Dendritic cell treated with granulocyte-macrophage colony-stimulating factor and Interleukin-4, amounts not matched to agents 40 ng/mL and 50 ng/mL, for 4 days (primary cell): ENCODE data around the gene TMEM185B.

ENCODE experiments used
- H3K27ac Mint-ChIP-seq: one replicate; pipeline ENCODE4 v1.8.0; 2022; ENCODE audit warnings: mild to moderate bottlenecking, mixed read lengths
- H3K27me3 Mint-ChIP-seq: one replicate; pipeline ENCODE4 v1.8.0; 2022; ENCODE audit warnings: mild to moderate bottlenecking, mixed read lengths
- H3K36me3 Mint-ChIP-seq: one replicate; pipeline ENCODE4 v1.8.0; 2022; ENCODE audit warnings: low read depth, mixed read lengths
- H3K4me1 Mint-ChIP-seq: one replicate; pipeline ENCODE4 v1.8.0; 2022; ENCODE audit warnings: low read depth, mixed read lengths
- H3K4me3 Mint-ChIP-seq: one replicate; pipeline ENCODE4 v1.8.0; 2022; ENCODE audit warnings: mild to moderate bottlenecking, moderate library complexity, mixed read lengths
- H3K9me3 Mint-ChIP-seq: one replicate; pipeline ENCODE4 v1.8.0; 2022; ENCODE audit warnings: mixed read lengths
- intact Hi-C: fragments of 100-400 bp; cut with micrococcal nuclease; formaldehyde crosslinking; loops from one replicate; pipeline ENCODE4 v1.15.0; 2022

Gene TMEM185B

GRCh38 chr2:120256651-120257000 lies 33.4 kb upstream of the TMEM185B start:
- Mint-ChIP-seq H3K27ac (peak overlapping the region; percentile 30), H3K9me3 (peaks cover 17% of the 10 kb centered on the region), H3K36me3 (peaks cover 65% of the 10 kb centered on the region), H3K4me1 (peaks cover 62% of the 10 kb centered on the region), H3K4me3 (no peak overlapping the region), H3K27me3 (no peaks in the 10 kb centered on the region)
- intact Hi-C loops = no loop called here

- H3K9me3 Mint-ChIP-seq = peaks cover 17% of the 10 kb centered on the region
- peaks cover 64% of the 10 kb centered on the region for H3K4me1 Mint-ChIP-seq
- intact Hi-C loops = no loop called here
- no peak overlapping the region for H3K4me3 Mint-ChIP-seq
- H3K36me3 Mint-ChIP-seq = peaks cover 65% of the 10 kb centered on the region
- peak overlapping the region; percentile 30 for H3K27ac Mint-ChIP-seq
- H3K27me3 Mint-ChIP-seq = no peaks in the 10 kb centered on the region
Measured at GRCh38 chr2:120255986-120256650, 32.9 kb upstream of the TMEM185B start.

- Mint-ChIP-seq H3K4me1 (peaks cover 64% of the 10 kb centered on the region), H3K27me3 (peaks cover under 1% of the 10 kb centered on the region), H3K36me3 (peaks cover 57% of the 10 kb centered on the region), H3K4me3 (peak overlapping the region; percentile 42), H3K9me3 (peaks cover 17% of the 10 kb centered on the region), H3K27ac (no peak overlapping the region)
- intact Hi-C loops = no loop called here
Measured at GRCh38 chr2:120255071-120255470, 31.9 kb upstream of the TMEM185B start.

GRCh38 chr2:120254178-120254577 lies 31.0 kb upstream of the TMEM185B start:
- peaks cover 17% of the 10 kb centered on the region for H3K9me3 Mint-ChIP-seq
- peak overlapping the region; percentile 100 for H3K4me3 Mint-ChIP-seq
- H3K4me1 Mint-ChIP-seq = peaks cover 64% of the 10 kb centered on the region
- intact Hi-C loops = loop anchor here (5.0 kb wide), 1 partner anchor 33 kb away; no protein-coding TSS in a partner anchor
- H3K27me3 Mint-ChIP-seq = peaks cover 6% of the 10 kb centered on the region
- H3K36me3 Mint-ChIP-seq = peaks cover 49% of the 10 kb centered on the region
- peak overlapping the region; percentile 95 for H3K27ac Mint-ChIP-seq

GRCh38 chr2:120253021-120253882 lies 30.1 kb upstream of the TMEM185B start:
- Mint-ChIP-seq H3K9me3 (peaks cover 11% of the 10 kb centered on the region), H3K27ac (peak overlapping the region; percentile 95), H3K4me3 (peak overlapping the region; percentile 100), H3K4me1 (peaks cover 59% of the 10 kb centered on the region), H3K36me3 (peaks cover 40% of the 10 kb centered on the region), H3K27me3 (peaks cover 14% of the 10 kb centered on the region)
- intact Hi-C loops = loop anchor here (2.0 to 5.0 kb wide), 3 partner anchors 30 to 76 kb away; partner anchors contain the start of gene TMEM185B

- Mint-ChIP-seq H3K27me3 (peaks cover 21% of the 10 kb centered on the region), H3K36me3 (peaks cover 35% of the 10 kb centered on the region), H3K4me1 (peaks cover 50% of the 10 kb centered on the region), H3K9me3 (peaks cover 8% of the 10 kb centered on the region), H3K27ac (peak within 1 kb of the TSS; percentile 95), H3K4me3 (peak within 1 kb of the TSS; percentile 100)
- intact Hi-C loops = loop anchor here (2.0 to 5.0 kb wide), 3 partner anchors 30 to 76 kb away; partner anchors contain the start of gene TMEM185B
Measured at GRCh38 chr2:120252225-120253020, 29.2 kb upstream of the TMEM185B start, which contains the start of gene RALB. Gene RALB (plus strand): TSS chr2:120252852. CDS start chr2:120278665, 25,813 bp downstream.

GRCh38 chr2:120251880-120252224 lies 28.7 kb upstream of the TMEM185B start:
- H3K27ac Mint-ChIP-seq = peak overlapping the region; percentile 95
- peaks cover 8% of the 10 kb centered on the region for H3K9me3 Mint-ChIP-seq
- peaks cover 35% of the 10 kb centered on the region for H3K36me3 Mint-ChIP-seq
- intact Hi-C loops = loop anchor here (2.0 to 5.0 kb wide), 3 partner anchors 29 to 75 kb away; partner anchors contain the start of gene TMEM185B
- peaks cover 45% of the 10 kb centered on the region for H3K4me1 Mint-ChIP-seq
- peak overlapping the region; percentile 100 for H3K4me3 Mint-ChIP-seq
- H3K27me3 Mint-ChIP-seq = peaks cover 23% of the 10 kb centered on the region

GRCh38 chr2:120251078-120251477 lies 27.9 kb upstream of the TMEM185B start:
- Mint-ChIP-seq H3K27ac (no peak overlapping the region), H3K36me3 (peaks cover 29% of the 10 kb centered on the region), H3K4me1 (peaks cover 38% of the 10 kb centered on the region), H3K4me3 (no peak overlapping the region), H3K27me3 (peaks cover 28% of the 10 kb centered on the region), H3K9me3 (peaks cover 5% of the 10 kb centered on the region)
- intact Hi-C loops = loop anchor here (5.0 kb wide), 1 partner anchor 36 kb away; no protein-coding TSS in a partner anchor

- Mint-ChIP-seq H3K27me3 (peaks cover 28% of the 10 kb centered on the region), H3K36me3 (peaks cover 25% of the 10 kb centered on the region), H3K4me1 (peaks cover 33% of the 10 kb centered on the region), H3K9me3 (peaks cover under 1% of the 10 kb centered on the region), H3K4me3 (no peak overlapping the region), H3K27ac (no peak overlapping the region)
- intact Hi-C loops = loop anchor here (5.0 kb wide), 1 partner anchor 37 kb away; no protein-coding TSS in a partner anchor
Measured at GRCh38 chr2:120250640-120251039, 27.4 kb upstream of the TMEM185B start.

GRCh38 chr2:120247851-120248250 lies 24.7 kb upstream of the TMEM185B start:
- Mint-ChIP-seq H3K4me1 (peaks cover 19% of the 10 kb centered on the region), H3K27ac (no peak overlapping the region), H3K36me3 (peaks cover 21% of the 10 kb centered on the region), H3K9me3 (peaks cover 12% of the 10 kb centered on the region), H3K4me3 (no peak overlapping the region), H3K27me3 (peaks cover 28% of the 10 kb centered on the region)
- intact Hi-C loops = no loop called here

- peaks cover 13% of the 10 kb centered on the region for H3K36me3 Mint-ChIP-seq
- H3K27ac Mint-ChIP-seq = no peak overlapping the region
- intact Hi-C loops = no loop called here
- H3K4me1 Mint-ChIP-seq = peaks cover 19% of the 10 kb centered on the region
- no peak overlapping the region for H3K4me3 Mint-ChIP-seq
- peaks cover 28% of the 10 kb centered on the region for H3K27me3 Mint-ChIP-seq
- peaks cover 12% of the 10 kb centered on the region for H3K9me3 Mint-ChIP-seq
Measured at GRCh38 chr2:120246546-120247300, 23.5 kb upstream of the TMEM185B start.

- Mint-ChIP-seq H3K9me3 (peaks cover 12% of the 10 kb centered on the region), H3K4me3 (no peak overlapping the region), H3K27me3 (peaks cover 28% of the 10 kb centered on the region), H3K27ac (peak overlapping the region; percentile 34), H3K36me3 (peaks cover 13% of the 10 kb centered on the region), H3K4me1 (peaks cover 26% of the 10 kb centered on the region)
- intact Hi-C loops = no loop called here
Measured at GRCh38 chr2:120245520-120246332, 22.5 kb upstream of the TMEM185B start.
